Gastroesophageal sphincter (tissue), 4 donors: Measurements from ENCODE around the gene IGSF8. TPM values are rescaled to one million over a fixed set of nuclear protein-coding genes. Genes with fewer than 3 reads are reported as not detected.

Experiments
- ATAC-seq: fragments of 150-250 bp; one replicate; pipeline ENCODE4 v1.9.1; 2016; ENCODE audit warnings: mild to moderate bottlenecking, moderate library complexity
- H3K27ac ChIP-seq, 4 donors: fragments of 200-600 bp; sonication (generic) in 3 of 4; 1 replicate in 3 of 4; 2 replicates in 1 of 4; pipeline ENCODE4 v1.5.1; 2016 to 2019
- H3K27me3 ChIP-seq: fragments of 200-600 bp; sonication (generic); one replicate; pipeline ENCODE4 v1.5.1; 2019
- H3K36me3 ChIP-seq, 2 donors: fragments of 200-600 bp; sonication (generic); one replicate each; pipeline ENCODE4 v1.5.1; 2019; ENCODE audit warnings: control low read depth in 1 of 2
- H3K4me1 ChIP-seq, 3 donors: fragments of 200-600 bp; sonication (generic); 1 replicate in 2 of 3; 2 replicates in 1 of 3; pipeline ENCODE4 v1.5.1; 2016 to 2019; ENCODE audit warnings: control low read depth in 2 of 3
- H3K4me3 ChIP-seq, 2 donors: fragments of 200-600 bp; sonication (generic); one replicate each; pipeline ENCODE4 v1.5.1; 2019; ENCODE audit warnings: mild to moderate bottlenecking in 1 of 2, moderate library complexity in 1 of 2
- H3K9me3 ChIP-seq, 3 donors: fragments of 200-600 bp; sonication (generic); one replicate each; pipeline ENCODE4 v1.5.1; 2017 to 2019; ENCODE audit warnings: control low read depth in 2 of 3
- CTCF ChIP-seq, 4 experiments: fragments of 200-600 bp in 2 of 4; fragments of 450-650 bp in 2 of 4; sonication (generic) in 1 of 4; IDR thresholded peaks; one replicate each; pipeline ENCODE4 v1.5.1; 2017 to 2019; ENCODE audit warnings: antibody characterized with exemption in 4 of 4, mild to moderate bottlenecking in 2 of 4, moderate library complexity in 2 of 4
- EP300 ChIP-seq: sonication (generic); formaldehyde crosslinking; IDR thresholded peaks from one replicate; pipeline ENCODE4 v1.6.1; 2017; ENCODE audit warnings: antibody characterized with exemption, mild to moderate bottlenecking
- POLR2A ChIP-seq, 2 donors: fragments of 450-650 bp; IDR thresholded peaks; one replicate each; pipeline ENCODE4 v1.6.1; 2017; ENCODE audit warnings: antibody characterized with exemption in 2 of 2, mild to moderate bottlenecking in 2 of 2, moderate library complexity in 1 of 2
- POLR2AphosphoS5 ChIP-seq: sonication (generic); formaldehyde crosslinking; IDR thresholded peaks from one replicate; pipeline ENCODE4 v1.6.1; 2017; ENCODE audit warnings: antibody characterized with exemption
- WGBS, 2 donors: methylation state at CpG; one replicate each; pipeline ENCODE4 v1.1.5; 2018; ENCODE audit warnings: low coverage in 1 of 2; 5-methylcytosine and 5-hydroxymethylcytosine counted together
- total RNA-seq, 4 donors: library from RNA; depleted of rRNA; stranded (reverse); fragments of >200 nt; gene quantifications; one replicate each; pipeline ENCODE4 v1.1.0, GENCODE V29; 2016

The IGSF8 gene
- total RNA-seq, 4 donors from 2014 or later = 17.1 to 23.0 (median 19.4) TPM

- peaks cover 0 to 16% (median 0%) of the 10 kb centered on the region in 3 donors for H3K4me1 ChIP-seq
These were observed 31.3 kb downstream of the IGSF8 start for GRCh38 chr1:160066829-160067745.

GRCh38 chr1:160064746-160065145 lies 33.7 kb downstream of the IGSF8 start:
- H3K9me3 ChIP-seq = no peaks in the 10 kb centered on the region
- no peaks in the 10 kb centered on the region for H3K36me3 ChIP-seq
- H3K4me1 ChIP-seq = peaks cover 0 to 3% (median 0%) of the 10 kb centered on the region in 3 donors
- TF ChIP-seq CTCF (IDR thresholded peaks at IDR 0.05) (no peak), POLR2AphosphoS5 (no peak), EP300 (no peak)
- peaks cover 43% of the 10 kb centered on the region for H3K27me3 ChIP-seq
- no peak overlapping the region for H3K4me3 ChIP-seq
- 29 to 53% methylated on average over 1 to 3 of the region's 3 CpGs for WGBS, 2 donors
- H3K27ac ChIP-seq = no peak overlapping the region
- ATAC-seq = no peak

More at GRCh38 chr1:160066829-160067745, 31.3 kb downstream of the IGSF8 start:
- H3K4me3 ChIP-seq = no peak overlapping the region
- no peak for ATAC-seq
- no peaks in the 10 kb centered on the region for H3K9me3 ChIP-seq
- no peak overlapping the region for H3K27ac ChIP-seq
- H3K27me3 ChIP-seq = peaks cover 37% of the 10 kb centered on the region
- WGBS, 2 donors = 47 to 71% methylated on average over 3 to 5 of the region's 6 CpGs
- H3K36me3 ChIP-seq = no peaks in the 10 kb centered on the region
- TF ChIP-seq POLR2AphosphoS5 (no peak), CTCF (IDR thresholded peaks at IDR 0.05) (no peak), POLR2A (IDR thresholded peaks at IDR 0.05) (no peak), EP300 (no peak)

GRCh38 chr1:160064164-160064563 lies 34.3 kb downstream of the IGSF8 start:
- peaks cover 38% of the 10 kb centered on the region for H3K27me3 ChIP-seq
- no peaks in the 10 kb centered on the region for H3K36me3 ChIP-seq
- no peak for ATAC-seq
- H3K27ac ChIP-seq = no peak overlapping the region
- no peaks in the 10 kb centered on the region for H3K4me1 ChIP-seq
- WGBS, 2 donors = 80 to 82% methylated on average over 3 of the region's 3 CpGs
- H3K4me3 ChIP-seq = no peak overlapping the region
- no peaks in the 10 kb centered on the region for H3K9me3 ChIP-seq
- TF ChIP-seq POLR2A (IDR thresholded peaks at IDR 0.05) = no peak
- TF ChIP-seq EP300 = no peak
- TF ChIP-seq POLR2AphosphoS5 = no peak
- TF ChIP-seq CTCF (IDR thresholded peaks at IDR 0.05) = no peak

- Histone ChIP-seq H3K4me1 (no peaks in the 10 kb centered on the region), H3K36me3 (no peaks in the 10 kb centered on the region), H3K27me3 (peaks cover 35% of the 10 kb centered on the region), H3K9me3 (no peaks in the 10 kb centered on the region), H3K4me3 (no peak overlapping the region), H3K27ac (no peak overlapping the region)
- no peak for ATAC-seq
- TF ChIP-seq EP300 (no peak), POLR2AphosphoS5 (no peak), POLR2A (IDR thresholded peaks at IDR 0.05) (no peak), CTCF (IDR thresholded peaks at IDR 0.05) (no peak)
- WGBS, 2 donors = 95 to 100% methylated on average over 1 to 3 of the region's 5 CpGs
These were observed 35.2 kb downstream of the IGSF8 start for GRCh38 chr1:160063176-160063575.

GRCh38 chr1:160062230-160062532 lies 36.2 kb downstream of the IGSF8 start:
- Histone ChIP-seq H3K27me3 (peaks cover 41% of the 10 kb centered on the region), H3K27ac (no peak overlapping the region), H3K4me1 (no peaks in the 10 kb centered on the region), H3K36me3 (no peaks in the 10 kb centered on the region), H3K4me3 (no peak overlapping the region), H3K9me3 (no peaks in the 10 kb centered on the region)
- TF ChIP-seq EP300 (no peak), CTCF (IDR thresholded peaks at IDR 0.05) (no peak), POLR2A (IDR thresholded peaks at IDR 0.05) (no peak), POLR2AphosphoS5 (no peak)
- peak; percentile 28 for ATAC-seq
- no CpG with 5 or more reads among the region's 6 CpGs for WGBS, 2 donors
